ENCODE data around the gene PHACTR3. TPM values are rescaled to one million over a fixed set of nuclear protein-coding genes. Genes with fewer than 3 reads are reported as not detected.

PHACTR3 gene
- total RNA-seq, 4 donors from 2014 or later: 0.66 to 7.8 TPM; not detected in 2

DNA sequence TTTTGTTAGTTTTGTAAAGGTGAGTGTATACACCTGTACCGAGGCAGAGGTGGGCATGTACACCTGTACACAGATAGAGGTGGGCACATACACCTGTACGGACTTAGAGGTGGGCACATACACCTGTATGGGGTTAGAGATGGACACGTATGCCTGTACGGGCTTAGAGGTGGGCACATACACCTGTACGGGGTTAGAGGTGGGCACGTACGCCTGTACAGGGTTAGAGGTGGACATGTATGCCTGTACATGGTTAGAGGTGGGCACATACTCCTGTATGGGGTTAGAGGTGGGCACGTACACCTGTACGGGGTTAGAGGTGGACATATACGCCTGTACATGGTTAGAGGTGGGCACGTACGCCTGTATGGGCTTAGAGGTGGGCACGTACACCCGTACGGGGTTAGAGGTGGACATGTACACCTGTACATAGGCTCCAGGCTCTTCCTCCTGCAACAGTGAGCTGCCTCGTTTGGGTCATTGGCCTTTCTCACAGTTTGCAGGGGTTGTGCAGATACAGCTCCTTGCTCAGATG lies 63.7 kb downstream of the PHACTR3 start:
- TF ChIP-seq, protein P1, sequence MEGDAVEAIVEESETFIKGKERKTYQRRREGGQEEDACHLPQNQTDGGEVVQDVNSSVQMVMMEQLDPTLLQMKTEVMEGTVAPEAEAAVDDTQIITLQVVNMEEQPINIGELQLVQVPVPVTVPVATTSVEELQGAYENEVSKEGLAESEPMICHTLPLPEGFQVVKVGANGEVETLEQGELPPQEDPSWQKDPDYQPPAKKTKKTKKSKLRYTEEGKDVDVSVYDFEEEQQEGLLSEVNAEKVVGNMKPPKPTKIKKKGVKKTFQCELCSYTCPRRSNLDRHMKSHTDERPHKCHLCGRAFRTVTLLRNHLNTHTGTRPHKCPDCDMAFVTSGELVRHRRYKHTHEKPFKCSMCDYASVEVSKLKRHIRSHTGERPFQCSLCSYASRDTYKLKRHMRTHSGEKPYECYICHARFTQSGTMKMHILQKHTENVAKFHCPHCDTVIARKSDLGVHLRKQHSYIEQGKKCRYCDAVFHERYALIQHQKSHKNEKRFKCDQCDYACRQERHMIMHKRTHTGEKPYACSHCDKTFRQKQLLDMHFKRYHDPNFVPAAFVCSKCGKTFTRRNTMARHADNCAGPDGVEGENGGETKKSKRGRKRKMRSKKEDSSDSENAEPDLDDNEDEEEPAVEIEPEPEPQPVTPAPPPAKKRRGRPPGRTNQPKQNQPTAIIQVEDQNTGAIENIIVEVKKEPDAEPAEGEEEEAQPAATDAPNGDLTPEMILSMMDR (IDR thresholded peaks at IDR 0.05; ENCODE audit: low read depth): no peak

DNA sequence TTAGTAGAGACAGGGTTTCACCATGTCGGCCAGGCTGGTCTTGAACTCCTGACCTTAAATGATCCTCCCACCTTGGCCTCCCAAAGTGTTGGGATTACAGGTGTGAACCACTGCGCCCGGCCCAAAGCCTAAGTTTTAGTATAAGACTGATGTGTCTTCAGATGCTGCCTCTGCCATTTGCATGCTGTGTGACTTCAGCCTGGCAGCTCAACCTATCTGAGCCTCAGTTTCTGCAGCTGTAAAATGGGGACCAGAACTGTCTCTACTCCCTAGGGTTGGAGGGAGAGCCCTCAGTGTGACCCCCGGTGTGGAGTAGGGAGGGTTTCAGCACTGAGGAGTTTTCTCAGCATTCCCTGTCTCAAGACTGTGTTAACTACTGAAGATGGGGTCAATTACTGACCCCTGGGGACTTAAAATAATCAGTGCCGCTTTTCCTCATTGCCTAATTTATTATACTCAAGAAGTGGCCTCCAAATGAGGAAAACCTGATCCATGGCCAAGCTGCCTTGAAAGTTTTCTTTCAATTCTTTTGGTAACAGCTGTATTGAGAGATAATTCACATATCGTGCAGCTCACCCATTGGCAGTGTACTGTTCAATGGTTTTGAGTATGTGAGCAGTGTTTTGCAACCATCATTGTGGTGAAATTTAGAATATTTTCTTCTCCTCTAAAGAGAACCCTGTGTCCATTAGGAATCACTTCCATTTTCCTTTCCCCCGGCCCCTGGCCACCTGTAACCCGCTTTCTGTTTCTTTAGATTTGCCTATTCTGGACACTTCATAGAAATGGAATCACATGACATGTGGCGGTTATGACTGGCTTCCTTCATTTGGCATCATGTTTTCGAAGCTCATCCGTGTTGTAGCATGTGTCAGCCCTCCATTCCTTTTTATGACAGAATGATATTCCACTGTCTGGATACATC lies 64.8 kb downstream of the PHACTR3 start:
- TF ChIP-seq, protein P1 (IDR thresholded peaks at IDR 0.05; ENCODE audit: low read depth): no peak

DNA sequence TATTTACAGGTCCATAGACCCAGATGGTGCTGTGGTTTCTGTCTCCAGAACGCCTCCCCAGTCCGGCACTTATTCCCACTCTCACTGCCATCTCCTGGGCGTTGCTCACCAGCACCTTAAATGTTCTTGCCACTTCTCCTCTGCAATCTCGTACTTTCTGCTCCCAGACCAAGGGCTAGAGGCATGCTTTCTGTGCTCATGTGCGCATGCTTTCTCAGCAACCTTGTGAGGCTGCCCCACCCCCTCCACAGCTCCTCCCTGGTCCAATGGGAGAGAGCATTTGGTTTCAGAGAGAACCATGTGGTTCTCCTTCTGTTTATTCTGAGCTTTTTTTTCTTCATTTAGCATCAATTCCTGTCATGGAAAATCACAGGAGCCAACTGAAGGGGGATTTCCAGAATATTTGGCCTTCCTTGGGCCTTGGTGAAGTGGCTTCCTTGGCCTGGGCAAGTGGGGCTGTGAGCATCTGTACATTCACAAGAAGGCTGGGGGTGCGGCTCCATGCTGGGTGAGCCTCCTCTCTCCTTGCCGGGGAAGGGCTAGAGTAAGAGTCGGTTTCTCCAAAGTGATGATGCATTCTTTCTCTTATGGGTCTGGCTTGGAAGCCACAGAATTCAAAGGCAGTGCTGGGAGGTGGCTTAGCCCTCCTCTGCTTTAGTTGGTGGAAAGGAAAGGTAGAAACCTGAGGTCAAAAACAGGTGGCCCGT lies 66.6 kb downstream of the PHACTR3 start:
- TF ChIP-seq, protein P1 (IDR thresholded peaks at IDR 0.05; ENCODE audit: low read depth): no peak

DNA sequence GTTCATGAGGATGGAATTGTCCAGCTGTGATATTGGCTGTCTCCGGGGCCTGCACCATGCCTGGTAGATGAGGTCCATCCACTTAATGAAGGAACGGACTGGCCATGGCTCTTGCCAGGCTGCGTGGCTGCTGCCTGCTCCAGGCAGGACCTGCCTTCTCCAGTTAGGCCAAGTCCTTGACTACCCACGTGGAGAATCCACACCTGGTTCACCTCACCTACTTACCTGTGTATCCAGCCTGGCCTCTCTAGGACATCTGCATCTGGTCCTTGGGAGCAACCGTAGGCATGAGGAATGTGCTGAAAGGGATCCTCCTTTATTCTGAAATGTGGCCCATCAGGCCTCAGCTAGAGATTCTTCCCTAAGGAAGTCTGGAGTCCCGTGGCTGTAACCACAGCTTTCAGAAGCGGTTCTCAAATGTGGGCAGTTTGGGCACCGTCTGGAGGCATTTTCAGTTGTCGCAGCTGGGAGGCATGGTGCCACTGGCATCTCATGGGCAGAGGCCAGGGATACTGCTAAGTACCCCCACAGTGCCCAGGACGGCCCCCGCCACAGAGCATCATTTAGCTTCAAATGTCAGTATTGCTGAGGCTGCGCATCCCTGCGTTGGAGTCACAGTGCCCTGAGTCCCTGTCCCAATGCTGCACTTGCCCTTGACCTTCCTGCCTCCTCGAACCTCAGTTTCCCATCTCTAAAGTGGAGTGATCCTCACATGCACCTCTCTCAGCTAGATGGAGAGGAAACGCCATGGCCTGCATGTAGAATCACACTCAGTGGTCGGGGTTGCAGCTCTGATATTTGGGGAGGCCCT lies 67.5 kb downstream of the PHACTR3 start:
- TF ChIP-seq, protein P1 (IDR thresholded peaks at IDR 0.05; ENCODE audit: low read depth): no peak

DNA sequence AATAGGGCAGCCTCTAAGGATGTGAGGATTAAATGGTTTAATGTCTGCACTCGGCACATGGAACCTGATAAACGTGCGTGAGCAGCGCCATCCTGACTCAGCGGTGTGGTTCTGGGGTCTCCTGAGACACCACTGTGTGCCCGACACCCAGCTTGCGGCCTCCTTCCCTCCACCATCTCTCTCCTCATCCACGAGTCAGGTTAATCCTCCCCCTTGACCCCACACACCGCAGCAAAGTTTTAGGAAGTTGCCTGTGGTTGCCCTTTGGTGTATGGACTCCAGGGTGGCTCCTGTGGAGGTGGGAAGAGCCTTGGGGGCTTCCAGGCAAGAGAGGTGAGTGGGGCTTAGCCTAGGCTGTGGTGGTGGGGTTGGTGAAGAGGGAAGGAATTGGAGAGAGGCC lies 68.2 kb downstream of the PHACTR3 start:
- TF ChIP-seq, protein P1 (IDR thresholded peaks at IDR 0.05; ENCODE audit: low read depth): no peak

DNA sequence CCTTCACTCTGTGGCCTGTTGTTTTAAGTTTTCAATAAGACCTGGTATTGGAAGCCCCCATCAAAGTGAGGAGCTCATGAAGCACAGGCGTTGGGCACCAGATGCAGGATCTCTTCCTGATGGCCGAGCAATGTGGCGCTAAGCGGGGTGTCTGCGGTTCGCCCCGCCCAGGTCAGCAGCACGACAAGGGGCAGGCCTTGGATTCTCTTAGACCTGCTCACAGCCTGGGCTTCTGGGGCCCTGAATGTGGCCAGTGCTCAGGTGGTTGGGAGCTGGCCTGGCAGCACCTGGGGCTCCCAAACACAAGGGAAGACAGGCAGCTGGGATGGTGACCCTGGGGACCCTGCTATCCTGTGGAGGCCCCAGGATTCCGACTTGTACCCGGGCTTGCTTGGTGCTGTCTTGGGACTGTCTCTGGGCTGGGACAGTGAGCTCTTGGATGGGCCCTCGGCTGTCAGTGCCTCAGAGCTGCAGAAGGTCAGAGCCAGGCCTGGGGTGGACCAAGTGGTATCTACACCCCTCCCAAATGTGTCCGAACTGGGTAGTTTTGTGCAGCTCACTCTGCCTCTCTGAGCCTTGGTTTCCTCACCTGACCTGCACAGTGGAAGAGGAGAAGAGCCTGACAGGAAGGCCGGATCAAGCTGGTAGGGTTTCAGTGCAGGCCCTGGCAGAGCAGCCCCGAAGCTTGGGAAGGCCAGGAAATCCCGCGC lies 69.1 kb downstream of the PHACTR3 start:
- TF ChIP-seq, protein P1 (IDR thresholded peaks at IDR 0.05; ENCODE audit: low read depth): no peak

All from subcutaneous adipose tissue (tissue), 4 donors.